NB4 (cell line): ENCODE data around the gene SEPTIN8.

ENCODE experiments used
- CTCF ChIP-seq: IDR thresholded peaks from one replicate; pipeline ENCODE4 v1.5.1; 2012; ENCODE audit warnings: low read depth, low read length
- MAX ChIP-seq: IDR thresholded peaks from 2 replicates; pipeline ENCODE4 v1.6.1; 2011; ENCODE audit warnings: low read depth, low read length
- POLR2A ChIP-seq: IDR thresholded peaks from 2 replicates; pipeline ENCODE4 v1.6.1; 2011; ENCODE audit warnings: mild to moderate bottlenecking; ENCODE audit not compliant: insufficient read length; ENCODE audit errors: extremely low read depth

DNA sequence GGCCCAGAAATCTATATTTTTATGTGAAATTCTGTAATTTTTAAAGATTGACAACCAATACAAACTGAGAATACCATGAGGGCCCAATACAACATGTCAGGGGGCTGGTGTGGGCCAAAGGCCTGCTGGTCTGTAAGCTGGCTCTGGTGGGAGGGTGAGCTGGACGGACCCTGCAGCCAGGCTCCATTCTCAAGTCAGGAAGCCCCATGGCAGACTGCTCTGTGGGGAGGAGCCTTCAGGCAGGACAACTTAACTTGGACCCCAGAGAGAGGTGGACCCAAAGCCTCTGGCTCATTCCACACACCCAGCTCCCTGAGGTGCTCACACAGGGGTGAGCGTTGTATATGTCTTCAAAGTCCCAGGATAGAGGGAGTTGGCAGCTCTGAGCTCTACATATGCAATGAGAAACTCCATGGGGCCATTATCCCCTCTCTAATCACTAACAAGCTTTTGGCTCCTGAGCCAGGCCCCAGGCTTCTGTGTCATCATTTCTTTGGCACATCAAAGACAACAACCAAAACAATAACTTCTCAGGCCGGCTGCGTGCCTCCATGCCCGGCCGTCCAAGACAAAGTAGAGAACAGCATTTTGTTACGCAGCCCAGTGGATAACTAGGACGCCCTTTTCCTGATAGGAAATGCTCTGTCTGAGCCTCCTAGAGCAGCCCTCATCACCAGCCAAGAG, 6.4 kb downstream of the SEPTIN8 start:
- TF ChIP-seq POLR2A = no peak
- no peak for TF ChIP-seq CTCF
- TF ChIP-seq MAX = no peak
